Progenitor cell of endocrine pancreas (in vitro differentiated cells): ENCODE measurements around the gene CRISPLD2. TPM values are rescaled to one million over a fixed set of nuclear protein-coding genes. Genes with fewer than 3 reads are reported as not detected.
A peak's percentile ranks its signal among the peaks of the same experiment; 100 is the strongest.

Experiments used
- DNase-seq: peaks from one replicate; pipeline ENCODE4 v3.0.0; 2021; ENCODE audit warnings: low spot score; ENCODE audit not compliant: unreplicated experiment
- H3K27ac Mint-ChIP-seq: 2 replicates; pipeline ENCODE4 v1.8.0; 2021; ENCODE audit warnings: mild to moderate bottlenecking, moderate library complexity, mixed read lengths
- H3K27me3 Mint-ChIP-seq: 2 replicates; pipeline ENCODE4 v1.8.0; 2021; ENCODE audit warnings: mixed read lengths
- H3K36me3 Mint-ChIP-seq: 2 replicates; pipeline ENCODE4 v1.8.0; 2022; ENCODE audit warnings: mixed read lengths; ENCODE audit not compliant: insufficient read depth
- H3K4me1 Mint-ChIP-seq: 2 replicates; pipeline ENCODE4 v1.8.0; 2021; ENCODE audit warnings: low read depth, mixed read lengths
- H3K4me3 Mint-ChIP-seq: 2 replicates; pipeline ENCODE4 v1.8.0; 2021; ENCODE audit warnings: low read depth, mild to moderate bottlenecking, moderate library complexity, mixed read lengths
- H3K9me3 Mint-ChIP-seq: 2 replicates; pipeline ENCODE4 v1.8.0; 2021; ENCODE audit warnings: low read depth, mixed read lengths
- CTCF ChIP-seq: fragments of 200-600 bp; sonication (generic); IDR thresholded peaks from one replicate; pipeline ENCODE4 v1.5.0; 2021; ENCODE audit warnings: antibody characterized with exemption, mild to moderate bottlenecking; ENCODE audit not compliant: unreplicated experiment
- total RNA-seq: library from RNA; stranded (reverse); gene quantifications from 2 replicates; pipeline ENCODE4 v1.2.1, GENCODE V29; 2021

Gene CRISPLD2
- total RNA-seq, 1 donor from 2014 or later, result 11.0 TPM

- Mint-ChIP-seq H3K4me3 (no peak overlapping the region), H3K27ac (no peak overlapping the region), H3K36me3 (peaks cover 20% of the 10 kb centered on the region), H3K4me1 (peaks cover 15% of the 10 kb centered on the region), H3K9me3 (no peaks in the 10 kb centered on the region), H3K27me3 (peaks cover 9% of the 10 kb centered on the region)
- DNase-seq, result no peak
- TF ChIP-seq CTCF, result no peak
Measured at GRCh38 chr16:84881702-84882521, 62.1 kb downstream of the CRISPLD2 start.

GRCh38 chr16:84883301-84883700, 63.5 kb downstream of the CRISPLD2 start:
- peaks cover 9% of the 10 kb centered on the region for H3K27me3 Mint-ChIP-seq
- H3K36me3 Mint-ChIP-seq, result peaks cover 19% of the 10 kb centered on the region
- peak overlapping the region; percentile 49 for H3K27ac Mint-ChIP-seq
- no peaks in the 10 kb centered on the region for H3K9me3 Mint-ChIP-seq
- H3K4me3 Mint-ChIP-seq, result no peak overlapping the region
- TF ChIP-seq CTCF, result no peak
- H3K4me1 Mint-ChIP-seq, result peaks cover 15% of the 10 kb centered on the region
- no peak for DNase-seq

- DNase-seq, result no peak
- Mint-ChIP-seq H3K36me3 (peaks cover 19% of the 10 kb centered on the region), H3K27me3 (peaks cover 9% of the 10 kb centered on the region), H3K4me3 (no peak overlapping the region), H3K27ac (peak overlapping the region; percentile 70), H3K4me1 (peaks cover 15% of the 10 kb centered on the region), H3K9me3 (no peaks in the 10 kb centered on the region)
- no peak for TF ChIP-seq CTCF
Measured at GRCh38 chr16:84884246-84884595, 64.4 kb downstream of the CRISPLD2 start.

- Mint-ChIP-seq H3K4me1 (peaks cover 15% of the 10 kb centered on the region), H3K27me3 (peaks cover 9% of the 10 kb centered on the region), H3K36me3 (peaks cover 19% of the 10 kb centered on the region), H3K4me3 (no peak overlapping the region), H3K9me3 (no peaks in the 10 kb centered on the region), H3K27ac (no peak overlapping the region)
- no peak for DNase-seq
- TF ChIP-seq CTCF, result no peak
Measured at GRCh38 chr16:84884596-84885341, 65.0 kb downstream of the CRISPLD2 start.

- no peaks in the 10 kb centered on the region for H3K9me3 Mint-ChIP-seq
- peaks cover 9% of the 10 kb centered on the region for H3K27me3 Mint-ChIP-seq
- peak overlapping the region; percentile 52 for H3K27ac Mint-ChIP-seq
- H3K4me3 Mint-ChIP-seq, result no peak overlapping the region
- peaks cover 15% of the 10 kb centered on the region for H3K4me1 Mint-ChIP-seq
- TF ChIP-seq CTCF, result no peak
- H3K36me3 Mint-ChIP-seq, result peaks cover 17% of the 10 kb centered on the region
- DNase-seq, result no peak
Measured at GRCh38 chr16:84885342-84885910, 65.6 kb downstream of the CRISPLD2 start.
